22Rv1 (cell line): ENCODE results near the gene CD34.

Experiments
- H3K27ac ChIP-seq: fragments of 450-650 bp; 2 replicates; pipeline ENCODE4 v1.5.1; 2017
- CTCF ChIP-seq: fragments of 450-650 bp; IDR thresholded peaks from 2 replicates; pipeline ENCODE4 v1.5.1; 2017; ENCODE audit warnings: mild to moderate bottlenecking
- ZFX ChIP-seq: fragments of 450-650 bp; IDR thresholded peaks from 2 replicates; pipeline ENCODE4 v1.6.1; 2017; ENCODE audit warnings: antibody characterized with exemption, borderline replicate concordance

CD34 gene

DNA sequence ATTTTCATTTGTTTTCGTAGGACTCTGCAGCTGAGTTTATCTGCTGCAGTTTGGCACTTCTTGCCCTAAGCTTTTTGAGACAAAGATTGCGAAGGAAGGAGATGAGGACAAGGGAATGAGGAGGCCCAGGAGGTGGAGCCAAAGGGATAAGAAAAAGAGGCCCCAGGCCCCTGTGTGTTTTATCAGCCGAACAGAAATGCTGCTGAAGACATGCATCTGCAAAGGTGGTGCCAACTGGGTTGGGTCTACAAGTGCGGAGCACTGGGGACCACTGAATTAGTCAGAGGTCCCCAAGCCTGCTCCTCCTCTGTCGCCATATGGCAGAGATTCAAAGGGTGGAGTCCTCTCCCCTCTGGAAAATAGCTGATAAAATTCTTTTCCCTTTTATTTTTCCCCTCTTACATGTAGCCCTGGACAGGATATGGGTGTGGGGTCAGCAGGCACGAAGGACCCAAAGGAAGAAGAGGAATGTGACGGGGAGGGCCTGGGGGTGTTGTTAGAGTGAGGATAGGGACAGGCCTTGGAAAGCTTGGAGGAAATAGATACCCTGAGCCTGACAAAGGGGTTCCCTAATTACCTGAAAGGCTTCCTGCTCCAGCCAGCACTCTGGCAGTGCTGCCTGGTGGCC, 2.7 kb downstream of the CD34 start:
- no peak for TF ChIP-seq CTCF
- TF ChIP-seq ZFX, result no peak
- H3K27ac ChIP-seq, result no peak overlapping the region

- no peak for TF ChIP-seq CTCF
- H3K27ac ChIP-seq, result no peak overlapping the region
These were observed 6.5 kb downstream of the CD34 start for GRCh38 chr1:207904391-207904790.

DNA sequence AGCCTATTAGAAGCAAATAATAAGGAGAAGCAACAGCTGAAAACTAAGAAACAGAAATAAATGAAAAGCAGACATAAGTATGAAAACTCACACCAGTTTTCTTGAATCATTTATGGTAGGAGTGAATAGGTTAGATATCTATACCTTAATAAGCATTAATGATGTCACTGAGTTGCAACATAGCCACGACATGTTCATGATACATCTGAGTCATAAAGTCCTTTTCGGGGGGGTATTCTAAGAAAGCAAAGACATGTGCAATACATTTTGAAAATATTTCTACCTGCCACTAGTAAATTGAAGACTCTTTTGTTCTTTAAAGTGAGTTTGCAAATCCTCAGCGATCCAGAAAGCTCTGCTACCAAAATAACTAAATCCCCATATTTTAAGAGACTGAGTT, 7.2 kb downstream of the CD34 start:
- TF ChIP-seq ZFX, result no peak
- TF ChIP-seq CTCF, result no peak
- H3K27ac ChIP-seq, result no peak overlapping the region

GRCh38 chr1:207903053-207903452, 7.9 kb downstream of the CD34 start:
- H3K27ac ChIP-seq, result no peak overlapping the region
- TF ChIP-seq ZFX (no peak), CTCF (no peak)

GRCh38 chr1:207902566-207902965, 8.4 kb downstream of the CD34 start:
- no peak overlapping the region for H3K27ac ChIP-seq
- TF ChIP-seq CTCF, result no peak
- no peak for TF ChIP-seq ZFX

- no peak overlapping the region for H3K27ac ChIP-seq
- TF ChIP-seq ZFX, result no peak
- TF ChIP-seq CTCF, result no peak
These were observed 9.8 kb downstream of the CD34 start for GRCh38 chr1:207901041-207901653.

- H3K27ac ChIP-seq, result no peak overlapping the region
- no peak for TF ChIP-seq ZFX
- no peak for TF ChIP-seq CTCF
These were observed 12.1 kb downstream of the CD34 start for GRCh38 chr1:207898836-207899235.
